Measurements from ENCODE around the gene MAPKAP1.

MAPKAP1 gene

GRCh38 chr9:125463926-125464325 is 243.1 kb downstream of the MAPKAP1 start:
- Histone ChIP-seq H3K27me3 (ENCODE audit: low read length) (no peaks in the 10 kb centered on the region), H3K27ac (ENCODE audit: low read depth, low read length) (no peak overlapping the region), H3K36me3 (ENCODE audit: low read length) (0 out of 2 replicates have a peak, but pooled peaks cover 5% of the 10 kb centered on the region), H3K9me3 (ENCODE audit: insufficient read depth, low read length) (no peaks in the 10 kb centered on the region), H3K9me2 (replicated peaks; ENCODE audit: insufficient read depth, low read length) (no peaks in the 10 kb centered on the region), H3K4me2 (ENCODE audit: low read depth, low read length, poor library complexity, severe bottlenecking) (no peak overlapping the region), H3K79me2 (ENCODE audit: insufficient read depth, low read length) (no peaks in the 10 kb centered on the region), H3K9ac (ENCODE audit: low read length) (no peak overlapping the region), H2AFZ (ENCODE audit: low read depth, low read length, severe bottlenecking) (no peak overlapping the region), H3K4me3 (ENCODE audit: insufficient read depth, low read length, poor library complexity, severe bottlenecking) (no peak overlapping the region), H3F3A (ENCODE audit: insufficient read depth) (no peaks in the 10 kb centered on the region), H4K20me1 (ENCODE audit: low read depth, low read length) (no peaks in the 10 kb centered on the region)
- TF ChIP-seq CTCF (IDR thresholded peaks at IDR 0.05; ENCODE audit: insufficient read depth, low read length, poor library complexity, severe bottlenecking) (no peak), EZH2phosphoT487 (conservative IDR thresholded peaks at IDR 0.05; ENCODE audit: low read length) (no peak)

GRCh38 chr9:125462861-125463291 is 244.1 kb downstream of the MAPKAP1 start:
- Histone ChIP-seq H3K27me3 (ENCODE audit: low read length) (no peaks in the 10 kb centered on the region), H2AFZ (ENCODE audit: low read depth, low read length, severe bottlenecking) (no peak overlapping the region), H3K79me2 (ENCODE audit: insufficient read depth, low read length) (no peaks in the 10 kb centered on the region), H3K36me3 (ENCODE audit: low read length) (peaks cover 5% of the 10 kb centered on the region; the same call in 1 of the 2 replicates), H4K20me1 (ENCODE audit: low read depth, low read length) (no peaks in the 10 kb centered on the region), H3K27ac (ENCODE audit: low read depth, low read length) (no peak overlapping the region), H3K9me2 (replicated peaks; ENCODE audit: insufficient read depth, low read length) (no peaks in the 10 kb centered on the region), H3K9ac (ENCODE audit: low read length) (no peak overlapping the region), H3K4me2 (ENCODE audit: low read depth, low read length, poor library complexity, severe bottlenecking) (no peak overlapping the region), H3F3A (ENCODE audit: insufficient read depth) (no peaks in the 10 kb centered on the region), H3K4me3 (ENCODE audit: insufficient read depth, low read length, poor library complexity, severe bottlenecking) (no peak overlapping the region), H3K9me3 (ENCODE audit: insufficient read depth, low read length) (no peaks in the 10 kb centered on the region)
- TF ChIP-seq CTCF (IDR thresholded peaks at IDR 0.05; ENCODE audit: insufficient read depth, low read length, poor library complexity, severe bottlenecking) = no peak
- no peak for TF ChIP-seq EZH2phosphoT487 (conservative IDR thresholded peaks at IDR 0.05; ENCODE audit: low read length)

GRCh38 chr9:125461636-125462190 is 245.3 kb downstream of the MAPKAP1 start:
- Histone ChIP-seq H3K4me3 (ENCODE audit: insufficient read depth, low read length, poor library complexity, severe bottlenecking) (no peak overlapping the region), H2AFZ (ENCODE audit: low read depth, low read length, severe bottlenecking) (no peak overlapping the region), H3K27ac (ENCODE audit: low read depth, low read length) (no peak overlapping the region), H3K79me2 (ENCODE audit: insufficient read depth, low read length) (no peaks in the 10 kb centered on the region), H3K9ac (ENCODE audit: low read length) (no peak overlapping the region), H3K9me3 (ENCODE audit: insufficient read depth, low read length) (no peaks in the 10 kb centered on the region; the same call in 1 of the 2 replicates), H3K4me2 (ENCODE audit: low read depth, low read length, poor library complexity, severe bottlenecking) (no peak overlapping the region), H3K9me2 (replicated peaks; ENCODE audit: insufficient read depth, low read length) (no peaks in the 10 kb centered on the region), H4K20me1 (ENCODE audit: low read depth, low read length) (no peaks in the 10 kb centered on the region), H3K36me3 (ENCODE audit: low read length) (peaks cover 7% of the 10 kb centered on the region; the same call in 1 of the 2 replicates), H3K27me3 (ENCODE audit: low read length) (no peaks in the 10 kb centered on the region), H3F3A (ENCODE audit: insufficient read depth) (no peaks in the 10 kb centered on the region)
- TF ChIP-seq CTCF (IDR thresholded peaks at IDR 0.05; ENCODE audit: insufficient read depth, low read length, poor library complexity, severe bottlenecking) = no peak
